Measurements from ENCODE around the gene TAC3. TPM values are rescaled to one million over a fixed set of nuclear protein-coding genes. Genes with fewer than 3 reads are reported as not detected.

Gene TAC3
- total and polyA plus RNA-seq, 2 of the 4 experiments (the other 2 are of a cell fraction) = 0.94 TPM; not detected in 1

DNA sequence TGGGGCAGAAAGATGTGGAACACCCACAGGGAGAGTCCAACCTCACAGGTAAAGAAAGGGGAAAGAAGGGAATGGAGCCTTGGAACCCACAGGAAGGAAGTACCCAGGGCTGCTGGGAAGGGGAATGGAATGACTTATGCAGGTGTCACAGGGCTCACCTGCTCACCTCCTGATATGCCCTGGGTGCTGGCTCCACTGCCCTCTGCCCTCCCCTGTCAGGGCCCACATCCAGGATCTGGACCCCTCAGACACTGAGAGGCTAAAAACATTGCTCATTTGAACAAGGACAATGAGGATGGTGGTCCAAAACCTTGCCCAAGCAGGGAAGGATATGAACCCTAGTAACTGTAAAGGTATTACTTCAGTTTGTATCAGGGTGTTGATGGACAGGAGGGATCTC, 29.3 kb downstream of the TAC3 start:
- no peaks in the 10 kb centered on the region for H3K79me1 ChIP-seq (ENCODE audit: low read depth in 1 of 2, low read length in 2 of 2)
- no peak for DNase-seq
- CTCF ChIA-PET = interaction anchor here (3.5 kb wide), 1 partner anchor 224 kb away, joined by 15 read pairs; the partner anchor contains the start of gene HSD17B6
- no peak overlapping the region for H3K56ac ChIP-seq (ENCODE audit: extremely low read depth, insufficient read depth, low read length)
- H2AFZ ChIP-seq (replicated peaks; ENCODE audit: low read length, poor library complexity) = peak overlapping the region; percentile 66
- no peak overlapping the region for H2BK15ac ChIP-seq (ENCODE audit: low read depth, low read length)
- H2AK9ac ChIP-seq (replicated peaks; ENCODE audit: low read depth, low read length, poor library complexity) = no peak overlapping the region
- BruUV-seq (replicated peaks) = no TSS peak
- H2BK5ac ChIP-seq (ENCODE audit: low read depth, low read length, poor library complexity, severe bottlenecking) = no peak overlapping the region
- H4K20me1 ChIP-seq (ENCODE audit: insufficient read depth, low read length) = peaks cover 3% of the 10 kb centered on the region; the same call in 1 of the 2 replicates
- no peak overlapping the region for H3K18ac ChIP-seq (ENCODE audit: low read depth, low read length)
- H3K9me3 ChIP-seq (ENCODE audit: control insufficient read depth, insufficient read depth, low read length) = no peaks in the 10 kb centered on the region
- H2AK5ac ChIP-seq (ENCODE audit: low read depth, low read length) = no peak overlapping the region
- no peak overlapping the region for H4K5ac ChIP-seq (ENCODE audit: low read depth, low read length)
- no peak overlapping the region for H3K9ac ChIP-seq (ENCODE audit: low read depth, low read length)
- in situ Hi-C loops (cut with MboI; ENCODE audit: low sequenced_read_pairs) = loop anchor here (5.0 to 25.0 kb wide), 2 partner anchors 225 to 475 kb away; partner anchors contain the start of genes HSD17B6 and RBMS2
- no peaks in the 10 kb centered on the region for H3K9me1 ChIP-seq (ENCODE audit: insufficient read depth, low read length)
- H2BK120ac ChIP-seq (ENCODE audit: low read depth, low read length) = no peak overlapping the region
- H3K14ac ChIP-seq (replicated peaks; ENCODE audit: low read depth, low read length) = no peak overlapping the region
- H4K91ac ChIP-seq (ENCODE audit: insufficient read depth, low read depth, low read length) = no peak overlapping the region
- H3K36me3 ChIP-seq (ENCODE audit: control insufficient read depth, insufficient read depth, low read length) = no peaks in the 10 kb centered on the region
- dilution Hi-C loops (cut with HindIII; ENCODE audit: low sequenced_read_pairs, unreplicated experiment) = no loop called here
- no peak for ATAC-seq (ENCODE audit: low read depth)
- H3K4me3 ChIP-seq (ENCODE audit: insufficient read depth, low read depth, low read length) = no peak overlapping the region
- H3K27ac ChIP-seq (ENCODE audit: insufficient read depth, low read length) = no peak overlapping the region
- H3K27me3 ChIP-seq (ENCODE audit: control insufficient read depth, insufficient read depth, low read length) = peaks cover 2% of the 10 kb centered on the region; the same call in 1 of the 2 replicates
- H3K4me2 ChIP-seq (ENCODE audit: low read depth, low read length) = no peak overlapping the region
- POLR2A ChIA-PET (ENCODE audit: unreplicated experiment) = interaction anchor here (0.6 kb wide), 1 partner anchor 102 kb away, joined by 3 read pairs; the partner anchor contains the start of gene NAB2
- H3K4ac ChIP-seq (ENCODE audit: low read depth, low read length) = no peak overlapping the region
- H4K8ac ChIP-seq (ENCODE audit: low read depth in 2 of 2, low read length in 2 of 2) = peak overlapping the region in 1 of 2 experiments; percentile 34; a peak in 1 of 4 replicates
- intact Hi-C loops (cut with micrococcal nuclease) = loop anchor here (1.0 kb wide), 3 partner anchors 147 to 230 kb away; partner anchors contain the start of gene HSD17B6
- H3K4me1 ChIP-seq (ENCODE audit: control insufficient read depth, insufficient read depth, low read length) = peaks cover 4% of the 10 kb centered on the region
- H3K23ac ChIP-seq (ENCODE audit: low read depth, low read length) = no peak overlapping the region
- no peak overlapping the region for H2BK20ac ChIP-seq (ENCODE audit: low read depth, low read length)
- no peak for TF ChIP-seq SMC3 (IDR thresholded peaks at IDR 0.05; ENCODE audit: low read depth, low read length)
- no peak for TF ChIP-seq RAD21 (IDR thresholded peaks at IDR 0.05; ENCODE audit: low read length)
- no peak for TF ChIP-seq CTCF (conservative IDR thresholded peaks at IDR 0.05; ENCODE audit: low read depth, low read length)
- no peak for TF ChIP-seq NFE2L2 (IDR thresholded peaks at IDR 0.05; ENCODE audit: low read depth, low read length)
- no peak for TF ChIP-seq CEBPB (IDR thresholded peaks at IDR 0.05; ENCODE audit: low read depth, low read length)
- TF ChIP-seq ELK1 (IDR thresholded peaks at IDR 0.05; ENCODE audit: borderline replicate concordance, low read depth, low read length) = no peak
- no peak for TF ChIP-seq MAFK (IDR thresholded peaks at IDR 0.05; ENCODE audit: low read depth, low read length)
- no peak for TF ChIP-seq CHD1 (IDR thresholded peaks at IDR 0.05; ENCODE audit: low read depth, low read length)
- TF ChIP-seq BHLHE40 (IDR thresholded peaks at IDR 0.05; ENCODE audit: low read depth, low read length) = no peak
- TF ChIP-seq MAZ (IDR thresholded peaks at IDR 0.05; ENCODE audit: borderline replicate concordance, low read depth, low read length) = no peak
- no peak for TF ChIP-seq FOS (IDR thresholded peaks at IDR 0.05; ENCODE audit: low read depth, low read length)
- TF ChIP-seq RFX5 (IDR thresholded peaks at IDR 0.05; ENCODE audit: low read depth, low read length) = no peak
- TF ChIP-seq MXI1 (IDR thresholded peaks at IDR 0.05; ENCODE audit: borderline replicate concordance, low read depth, low read length) = no peak
- no peak for TF ChIP-seq POLR2A (IDR thresholded peaks at IDR 0.05; ENCODE audit: low read depth, low read length)
- TF ChIP-seq, protein P1, sequence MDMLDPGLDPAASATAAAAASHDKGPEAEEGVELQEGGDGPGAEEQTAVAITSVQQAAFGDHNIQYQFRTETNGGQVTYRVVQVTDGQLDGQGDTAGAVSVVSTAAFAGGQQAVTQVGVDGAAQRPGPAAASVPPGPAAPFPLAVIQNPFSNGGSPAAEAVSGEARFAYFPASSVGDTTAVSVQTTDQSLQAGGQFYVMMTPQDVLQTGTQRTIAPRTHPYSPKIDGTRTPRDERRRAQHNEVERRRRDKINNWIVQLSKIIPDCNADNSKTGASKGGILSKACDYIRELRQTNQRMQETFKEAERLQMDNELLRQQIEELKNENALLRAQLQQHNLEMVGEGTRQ (IDR thresholded peaks at IDR 0.05; ENCODE audit: low read depth, low read length) = no peak
